ENCODE measurements around the gene PIWIL1. TPM values are rescaled to one million over a fixed set of nuclear protein-coding genes. Genes with fewer than 3 reads are reported as not detected.

The PIWIL1 gene
- polyA plus RNA-seq, 1 of the 3 experiments (the other 2 are of a cell fraction): 0.05 TPM

- H3F3A ChIP-seq (replicated peaks; ENCODE audit: insufficient read depth): no peaks in the 10 kb centered on the region
- H3K27ac ChIP-seq (ENCODE audit: low read depth in 2 of 2, low read length in 1 of 2): no peak overlapping the region
- H3K4me1 ChIP-seq (ENCODE audit: control insufficient read depth in 1 of 2, insufficient read depth in 2 of 2, low read depth in 1 of 2, low read length in 1 of 2): peaks cover 0 to 6% of the 10 kb centered on the region in 2 experiments; a peak in 1 of 4 replicates
- H3K9ac ChIP-seq: no peak overlapping the region
- CTCF ChIA-PET: interaction anchor here (1.4 to 2.0 kb wide), 3 partner anchors 11 to 337 kb away, joined by 4 to 7 read pairs (median 4); no protein-coding TSS in a partner anchor
- no peaks in the 10 kb centered on the region for H3K9me3 ChIP-seq
- H2AFZ ChIP-seq (ENCODE audit: low read depth): no peak overlapping the region
- no peak overlapping the region for H3K4me3 ChIP-seq (ENCODE audit: low read depth in 2 of 2, low read length in 1 of 2)
- no peaks in the 10 kb centered on the region for H4K20me1 ChIP-seq (ENCODE audit: insufficient read depth)
- no peak for TF ChIP-seq RCOR1 (IDR thresholded peaks at IDR 0.05; ENCODE audit: low read length)
- no peak for TF ChIP-seq RAD21 (IDR thresholded peaks at IDR 0.05; ENCODE audit: low read length)
- TF ChIP-seq, protein P1, sequence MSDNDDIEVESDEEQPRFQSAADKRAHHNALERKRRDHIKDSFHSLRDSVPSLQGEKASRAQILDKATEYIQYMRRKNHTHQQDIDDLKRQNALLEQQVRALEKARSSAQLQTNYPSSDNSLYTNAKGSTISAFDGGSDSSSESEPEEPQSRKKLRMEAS (IDR thresholded peaks at IDR 0.05; ENCODE audit: low read depth): no peak
- no peak for TF ChIP-seq MXI1 (IDR thresholded peaks at IDR 0.05; ENCODE audit: low read depth, low read length)
- no peak for TF ChIP-seq TAF1 (IDR thresholded peaks at IDR 0.05; ENCODE audit: borderline replicate concordance, low read depth, low read length)
- TF ChIP-seq FOXJ3 (CRISPR knock-in tag; IDR thresholded peaks at IDR 0.05): no peak
- no peak for TF ChIP-seq EZH2phosphoT487 (IDR thresholded peaks at IDR 0.05; ENCODE audit: borderline replicate concordance, low read depth)
- TF ChIP-seq RXRA (IDR thresholded peaks at IDR 0.05; ENCODE audit: borderline replicate concordance, low read depth): no peak
- no peak for TF ChIP-seq SMC3 (IDR thresholded peaks at IDR 0.05; ENCODE audit: low read depth, low read length)
- TF ChIP-seq ELF1 (IDR thresholded peaks at IDR 0.05): no peak
- no peak for TF ChIP-seq ZBTB33 (IDR thresholded peaks at IDR 0.05; ENCODE audit: borderline replicate concordance, low read depth)
- no peak for TF ChIP-seq YY1 (IDR thresholded peaks at IDR 0.05; ENCODE audit: low read depth)
- WGBS (ENCODE audit: low lambda C conversion rate): 18% methylated on average over 2 of the region's 2 CpGs
- no peak for DNase-seq
- no peaks in the 10 kb centered on the region for H3K36me3 ChIP-seq (replicated peaks in 1 of 2; ENCODE audit: control insufficient read depth in 1 of 2, insufficient read depth in 2 of 2, low read length in 1 of 2)
- H3K9me2 ChIP-seq: no peaks in the 10 kb centered on the region
- H3K4me2 ChIP-seq: no peak overlapping the region
- H3K27me3 ChIP-seq (ENCODE audit: insufficient read depth): no peaks in the 10 kb centered on the region
- POLR2A ChIA-PET: no interaction called here
- H3K79me2 ChIP-seq (ENCODE audit: insufficient read depth): no peaks in the 10 kb centered on the region
Measured at GRCh38 chr12:130350715-130351114, 13.0 kb downstream of the PIWIL1 start.

DNA sequence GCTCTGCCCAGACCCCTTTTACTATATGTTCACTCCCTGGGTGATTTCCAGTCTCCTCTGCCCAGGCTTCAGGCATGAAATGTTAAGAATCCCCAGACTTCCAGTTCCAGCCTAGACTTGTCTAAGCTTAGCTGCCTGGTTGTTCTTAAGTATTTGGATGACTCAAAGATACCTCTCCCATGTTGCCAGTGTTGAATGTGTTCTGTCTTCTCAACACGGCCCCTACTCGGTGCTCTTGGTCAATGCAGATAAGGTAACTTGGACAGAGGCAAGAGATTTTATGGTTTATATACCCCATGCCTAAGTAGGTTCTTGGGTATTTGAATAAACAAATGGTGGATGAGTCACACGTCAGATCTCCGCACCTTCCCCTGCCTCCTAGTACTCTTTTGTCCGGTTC, 13.6 kb downstream of the PIWIL1 start:
- no peaks in the 10 kb centered on the region for H4K20me1 ChIP-seq (ENCODE audit: insufficient read depth)
- no peaks in the 10 kb centered on the region for H3K9me3 ChIP-seq
- CTCF ChIA-PET: interaction anchor here (2.0 kb wide), 1 partner anchor 16 kb away, joined by 7 read pairs; no protein-coding TSS in a partner anchor
- no peaks in the 10 kb centered on the region for H3F3A ChIP-seq (replicated peaks; ENCODE audit: insufficient read depth)
- DNase-seq: no peak
- no peaks in the 10 kb centered on the region for H3K79me2 ChIP-seq (ENCODE audit: insufficient read depth)
- H3K4me1 ChIP-seq (ENCODE audit: control insufficient read depth in 1 of 2, insufficient read depth in 2 of 2, low read depth in 1 of 2, low read length in 1 of 2): peaks cover 0 to 6% of the 10 kb centered on the region in 2 experiments; a peak in 1 of 4 replicates
- H3K27me3 ChIP-seq (ENCODE audit: insufficient read depth): no peaks in the 10 kb centered on the region
- H3K27ac ChIP-seq (ENCODE audit: low read depth in 2 of 2, low read length in 1 of 2): no peak overlapping the region
- H3K36me3 ChIP-seq (replicated peaks in 1 of 2; ENCODE audit: control insufficient read depth in 1 of 2, insufficient read depth in 2 of 2, low read length in 1 of 2): no peaks in the 10 kb centered on the region
- POLR2A ChIA-PET: no interaction called here
- no peak overlapping the region for H3K4me2 ChIP-seq
- H2AFZ ChIP-seq (ENCODE audit: low read depth): no peak overlapping the region
- no peak overlapping the region for H3K4me3 ChIP-seq (ENCODE audit: low read depth in 2 of 2, low read length in 1 of 2)
- TF ChIP-seq JUND (IDR thresholded peaks at IDR 0.05) (no peak), CHD2 (IDR thresholded peaks at IDR 0.05; ENCODE audit: low read length, partially characterized antibody) (no peak), TCF12 (IDR thresholded peaks at IDR 0.05) (no peak)
- TF ChIP-seq, protein P2, sequence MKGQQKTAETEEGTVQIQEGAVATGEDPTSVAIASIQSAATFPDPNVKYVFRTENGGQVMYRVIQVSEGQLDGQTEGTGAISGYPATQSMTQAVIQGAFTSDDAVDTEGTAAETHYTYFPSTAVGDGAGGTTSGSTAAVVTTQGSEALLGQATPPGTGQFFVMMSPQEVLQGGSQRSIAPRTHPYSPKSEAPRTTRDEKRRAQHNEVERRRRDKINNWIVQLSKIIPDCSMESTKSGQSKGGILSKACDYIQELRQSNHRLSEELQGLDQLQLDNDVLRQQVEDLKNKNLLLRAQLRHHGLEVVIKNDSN (IDR thresholded peaks at IDR 0.05; ENCODE audit: borderline replicate concordance, low read depth): no peak
- no peaks in the 10 kb centered on the region for H3K9me2 ChIP-seq
- WGBS (ENCODE audit: low lambda C conversion rate): 49% methylated on average over 5 of the region's 5 CpGs
- H3K9ac ChIP-seq: no peak overlapping the region
